Activated T-helper 1 cell treated with anti-CD3 and anti-CD28 coated beads, Interleukin-12 subunit alpha, Interleukin-12 subunit beta, Interleukin-2, Interleukin-4 antibody, amounts not matched to agents 30 ng/mL and 10 ng/mL and 1 ng/mL, durations not matched to agents 14 hours and 24 hours and 36 hours (primary cell): ENCODE results near the gene OSBPL1A. TPM values are rescaled to one million over a fixed set of nuclear protein-coding genes. Genes with fewer than 3 reads are reported as not detected.

Source experiments
- DNase-seq: peaks from one replicate; pipeline ENCODE4 v3.0.0; 2021; ENCODE audit warnings: low spot score
- H3K27ac Mint-ChIP-seq: one replicate; pipeline ENCODE4 v1.8.0; 2021; ENCODE audit warnings: mild to moderate bottlenecking, mixed read lengths
- H3K27me3 Mint-ChIP-seq: one replicate; pipeline ENCODE4 v1.8.0; 2022; ENCODE audit warnings: mild to moderate bottlenecking, moderate library complexity, mixed read lengths; ENCODE audit not compliant: insufficient read depth
- H3K36me3 Mint-ChIP-seq: one replicate; pipeline ENCODE4 v1.8.0; 2021; ENCODE audit warnings: low read depth, mixed read lengths
- H3K4me1 Mint-ChIP-seq: one replicate; pipeline ENCODE4 v1.8.0; 2021; ENCODE audit warnings: low read depth, mixed read lengths
- H3K4me3 Mint-ChIP-seq: one replicate; pipeline ENCODE4 v1.8.0; 2021; ENCODE audit warnings: mild to moderate bottlenecking, moderate library complexity, mixed read lengths
- H3K9me3 Mint-ChIP-seq: one replicate; pipeline ENCODE4 v1.8.0; 2021; ENCODE audit warnings: mixed read lengths
- intact Hi-C: fragments of 100-400 bp; cut with micrococcal nuclease; formaldehyde crosslinking; loops from one replicate; pipeline ENCODE4 v1.15.1; 2024
- total RNA-seq: library from RNA; stranded (reverse); gene quantifications from 2 replicates; pipeline ENCODE4 v1.2.3, GENCODE V29; 2022

Gene OSBPL1A
- total RNA-seq, 1 donor from 2014 or later: 2.5 TPM

GRCh38 chr18:24270937-24271380, 126.7 kb downstream of the OSBPL1A start:
- no peak overlapping the region for H3K27ac Mint-ChIP-seq
- H3K27me3 Mint-ChIP-seq: peaks cover 58% of the 10 kb centered on the region
- no peak overlapping the region for H3K4me3 Mint-ChIP-seq
- H3K9me3 Mint-ChIP-seq: no peaks in the 10 kb centered on the region
- no peaks in the 10 kb centered on the region for H3K4me1 Mint-ChIP-seq
- no peak for DNase-seq
- intact Hi-C loops: loop anchor here (10.0 kb wide), 1 partner anchor 64 kb away; no protein-coding TSS in a partner anchor
- H3K36me3 Mint-ChIP-seq: no peaks in the 10 kb centered on the region

GRCh38 chr18:24270358-24270936, 127.2 kb downstream of the OSBPL1A start:
- Mint-ChIP-seq H3K27me3 (peaks cover 60% of the 10 kb centered on the region), H3K27ac (no peak overlapping the region), H3K4me1 (no peaks in the 10 kb centered on the region), H3K36me3 (no peaks in the 10 kb centered on the region), H3K4me3 (no peak overlapping the region), H3K9me3 (no peaks in the 10 kb centered on the region)
- DNase-seq: no peak
- intact Hi-C loops: loop anchor here (10.0 kb wide), 1 partner anchor 64 kb away; no protein-coding TSS in a partner anchor

GRCh38 chr18:24268784-24269550, 128.7 kb downstream of the OSBPL1A start:
- H3K36me3 Mint-ChIP-seq: no peaks in the 10 kb centered on the region
- intact Hi-C loops: no loop called here
- H3K27ac Mint-ChIP-seq: no peak overlapping the region
- H3K4me3 Mint-ChIP-seq: no peak overlapping the region
- H3K9me3 Mint-ChIP-seq: no peaks in the 10 kb centered on the region
- no peak for DNase-seq
- H3K27me3 Mint-ChIP-seq: peaks cover 49% of the 10 kb centered on the region
- H3K4me1 Mint-ChIP-seq: no peaks in the 10 kb centered on the region

GRCh38 chr18:24267878-24268277, 129.7 kb downstream of the OSBPL1A start:
- Mint-ChIP-seq H3K4me3 (no peak overlapping the region), H3K9me3 (no peaks in the 10 kb centered on the region), H3K4me1 (no peaks in the 10 kb centered on the region), H3K27me3 (peaks cover 40% of the 10 kb centered on the region), H3K36me3 (no peaks in the 10 kb centered on the region), H3K27ac (no peak overlapping the region)
- no peak for DNase-seq
- intact Hi-C loops: no loop called here

GRCh38 chr18:24266131-24266530, 131.5 kb downstream of the OSBPL1A start:
- intact Hi-C loops: no loop called here
- peaks cover 40% of the 10 kb centered on the region for H3K27me3 Mint-ChIP-seq
- H3K36me3 Mint-ChIP-seq: no peaks in the 10 kb centered on the region
- H3K4me3 Mint-ChIP-seq: no peak overlapping the region
- no peaks in the 10 kb centered on the region for H3K4me1 Mint-ChIP-seq
- H3K9me3 Mint-ChIP-seq: no peaks in the 10 kb centered on the region
- DNase-seq: no peak
- no peak overlapping the region for H3K27ac Mint-ChIP-seq

GRCh38 chr18:24265502-24266064, 132.0 kb downstream of the OSBPL1A start:
- no peak overlapping the region for H3K4me3 Mint-ChIP-seq
- H3K36me3 Mint-ChIP-seq: no peaks in the 10 kb centered on the region
- DNase-seq: no peak
- no peaks in the 10 kb centered on the region for H3K4me1 Mint-ChIP-seq
- H3K9me3 Mint-ChIP-seq: no peaks in the 10 kb centered on the region
- peaks cover 36% of the 10 kb centered on the region for H3K27me3 Mint-ChIP-seq
- intact Hi-C loops: no loop called here
- H3K27ac Mint-ChIP-seq: no peak overlapping the region

GRCh38 chr18:24263050-24263449, 134.6 kb downstream of the OSBPL1A start:
- intact Hi-C loops: no loop called here
- Mint-ChIP-seq H3K36me3 (no peaks in the 10 kb centered on the region), H3K27me3 (peaks cover 16% of the 10 kb centered on the region), H3K4me1 (no peaks in the 10 kb centered on the region), H3K4me3 (no peak overlapping the region), H3K9me3 (no peaks in the 10 kb centered on the region), H3K27ac (no peak overlapping the region)
- no peak for DNase-seq

GRCh38 chr18:24262087-24262486, 135.5 kb downstream of the OSBPL1A start:
- Mint-ChIP-seq H3K9me3 (no peaks in the 10 kb centered on the region), H3K36me3 (no peaks in the 10 kb centered on the region), H3K4me3 (no peak overlapping the region), H3K27me3 (peaks cover 19% of the 10 kb centered on the region), H3K27ac (no peak overlapping the region), H3K4me1 (no peaks in the 10 kb centered on the region)
- intact Hi-C loops: no loop called here
- no peak for DNase-seq

GRCh38 chr18:24259869-24260641, 137.6 kb downstream of the OSBPL1A start:
- H3K36me3 Mint-ChIP-seq: no peaks in the 10 kb centered on the region
- intact Hi-C loops: no loop called here
- peaks cover 22% of the 10 kb centered on the region for H3K27me3 Mint-ChIP-seq
- H3K4me3 Mint-ChIP-seq: no peak overlapping the region
- H3K4me1 Mint-ChIP-seq: no peaks in the 10 kb centered on the region
- no peak for DNase-seq
- H3K27ac Mint-ChIP-seq: no peak overlapping the region
- no peaks in the 10 kb centered on the region for H3K9me3 Mint-ChIP-seq

- no peaks in the 10 kb centered on the region for H3K9me3 Mint-ChIP-seq
- H3K4me1 Mint-ChIP-seq: no peaks in the 10 kb centered on the region
- H3K27ac Mint-ChIP-seq: no peak overlapping the region
- no peaks in the 10 kb centered on the region for H3K36me3 Mint-ChIP-seq
- peaks cover 25% of the 10 kb centered on the region for H3K27me3 Mint-ChIP-seq
- intact Hi-C loops: no loop called here
- DNase-seq: no peak
- no peak overlapping the region for H3K4me3 Mint-ChIP-seq
Observed at GRCh38 chr18:24254071-24254470, 143.6 kb downstream of the OSBPL1A start.

- DNase-seq: no peak
- Mint-ChIP-seq H3K4me3 (no peak overlapping the region), H3K36me3 (no peaks in the 10 kb centered on the region), H3K9me3 (no peaks in the 10 kb centered on the region), H3K27ac (no peak overlapping the region), H3K4me1 (no peaks in the 10 kb centered on the region), H3K27me3 (peaks cover 14% of the 10 kb centered on the region)
- intact Hi-C loops: no loop called here
Observed at GRCh38 chr18:24249716-24250115, 147.9 kb downstream of the OSBPL1A start.

GRCh38 chr18:24248359-24248758, 149.3 kb downstream of the OSBPL1A start:
- Mint-ChIP-seq H3K36me3 (no peaks in the 10 kb centered on the region), H3K4me3 (no peak overlapping the region), H3K4me1 (no peaks in the 10 kb centered on the region), H3K27ac (no peak overlapping the region), H3K27me3 (peaks cover 8% of the 10 kb centered on the region), H3K9me3 (no peaks in the 10 kb centered on the region)
- no peak for DNase-seq
- intact Hi-C loops: no loop called here

- Mint-ChIP-seq H3K27me3 (peaks cover 6% of the 10 kb centered on the region), H3K4me3 (no peak overlapping the region), H3K4me1 (no peaks in the 10 kb centered on the region), H3K27ac (peak overlapping the region; percentile 19), H3K36me3 (no peaks in the 10 kb centered on the region), H3K9me3 (no peaks in the 10 kb centered on the region)
- intact Hi-C loops: no loop called here
- peak; percentile 2 for DNase-seq
Observed at GRCh38 chr18:24246143-24246542, 151.5 kb downstream of the OSBPL1A start.
